Thoracic aorta (tissue), 2 donors: ENCODE results near the gene GOLGA6L9. TPM values are rescaled to one million over a fixed set of nuclear protein-coding genes. Genes with fewer than 3 reads are reported as not detected.
"Not testable (repeated sequence)": the region's sequence is repeated elsewhere in the genome, so short reads cannot be mapped to it uniquely, and the experiment has no call there.

ENCODE experiments used
- ATAC-seq: fragments of 150-250 bp; one replicate; pipeline ENCODE4 v1.8.0; 2017; ENCODE audit warnings: low read depth; ENCODE audit not compliant: insufficient number of reproducible peaks, low FRiP score
- DNase-seq: peaks from one replicate; pipeline ENCODE4 v3.0.0-alpha.2; 2020; ENCODE audit warnings: low spot score
- H3K27ac ChIP-seq, 2 donors: fragments of 200-600 bp; sonication (generic); 1 replicate in 1 of 2; 2 replicates in 1 of 2; pipeline ENCODE4 v1.5.1; 2016; ENCODE audit warnings: mild to moderate bottlenecking in 2 of 2, moderate library complexity in 2 of 2
- H3K27me3 ChIP-seq: fragments of 200-600 bp; sonication (generic); replicated peaks from 2 replicates; pipeline ENCODE4 v1.6.0; 2016; ENCODE audit warnings: mild to moderate bottlenecking; ENCODE audit not compliant: insufficient read depth
- H3K36me3 ChIP-seq: fragments of 200-600 bp; sonication (generic); one replicate; pipeline ENCODE4 v1.5.1; 2016
- H3K4me1 ChIP-seq, 2 donors: fragments of 200-600 bp; sonication (generic); 1 replicate in 1 of 2; 2 replicates in 1 of 2; pipeline versions ENCODE4 v1.5.1 to v1.6.0; 2016; ENCODE audit warnings: low read depth in 2 of 2, mild to moderate bottlenecking in 1 of 2; ENCODE audit not compliant: control insufficient read depth in 1 of 2
- H3K4me3 ChIP-seq: fragments of 200-600 bp; sonication (generic); 2 replicates; pipeline ENCODE4 v1.5.1; 2016; ENCODE audit warnings: mild to moderate bottlenecking
- H3K9me3 ChIP-seq: fragments of 200-600 bp; sonication (generic); 2 replicates; pipeline ENCODE4 v1.5.1; 2016
- total RNA-seq, 2 donors: library from RNA; depleted of rRNA; stranded (reverse); fragments of >200 nt; gene quantifications; one replicate each; pipeline versions ENCODE4 v1.1.0 to v1.2.3, GENCODE V29; 2016
- TF ChIP-seq, protein P1 (sequence below): fragments of 200-600 bp; sonication (generic); IDR thresholded peaks from one replicate; pipeline ENCODE4 v1.5.1; 2019; ENCODE audit warnings: antibody characterized with exemption

GOLGA6L9 gene, protein sequence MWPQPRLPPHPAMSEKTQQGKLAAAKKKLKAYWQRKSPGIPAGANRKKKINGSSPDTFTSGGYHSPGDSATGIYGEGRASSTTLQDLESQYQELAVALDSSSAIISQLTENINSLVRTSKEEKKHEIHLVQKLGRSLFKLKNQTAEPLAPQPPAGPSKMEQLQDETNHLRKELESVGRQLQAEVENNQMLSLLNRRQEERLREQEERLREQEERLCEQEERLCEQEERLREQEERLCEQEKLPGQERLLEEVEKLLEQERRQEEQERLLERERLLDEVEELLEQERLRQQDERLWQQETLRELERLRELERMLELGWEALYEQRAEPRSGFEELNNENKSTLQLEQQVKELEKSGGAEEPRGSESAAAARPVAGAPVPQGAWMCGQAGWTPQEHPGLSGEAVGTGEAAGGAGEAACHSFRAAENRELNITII
- 1 to 10 TPM; 1.8 to 3.2 TPM for total RNA-seq

DNA sequence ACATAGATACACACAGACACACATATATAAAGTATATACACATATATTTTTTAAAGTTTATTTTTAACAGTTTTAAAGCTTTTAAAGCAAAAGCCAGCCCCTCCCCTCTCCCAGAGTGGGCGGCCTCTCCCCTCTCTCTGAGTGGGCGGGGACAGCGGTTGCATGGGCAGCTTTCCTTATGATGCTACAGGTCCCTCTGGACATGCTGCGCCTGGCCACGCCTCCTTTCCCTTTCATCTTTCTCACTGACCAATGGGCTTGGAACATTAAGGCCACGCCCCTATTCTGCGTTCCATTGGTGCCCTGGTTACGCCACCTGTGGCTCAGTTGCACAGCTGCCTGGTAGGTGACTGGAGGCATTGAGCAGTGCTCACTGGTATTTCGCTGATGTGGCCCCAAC lies at the start of gene GOLGA6L9:
TSS of gene GOLGA6L9 (plus strand) at position 124 of the 400 bp plus-strand sequence. CDS start at position 388, 264 bp downstream.
- H3K9me3 ChIP-seq, H3K27ac ChIP-seq, H3K4me3 ChIP-seq, H3K36me3 ChIP-seq, H3K4me1 ChIP-seq, ATAC-seq, H3K27me3 ChIP-seq, DNase-seq: not testable (repeated sequence)

DNA sequence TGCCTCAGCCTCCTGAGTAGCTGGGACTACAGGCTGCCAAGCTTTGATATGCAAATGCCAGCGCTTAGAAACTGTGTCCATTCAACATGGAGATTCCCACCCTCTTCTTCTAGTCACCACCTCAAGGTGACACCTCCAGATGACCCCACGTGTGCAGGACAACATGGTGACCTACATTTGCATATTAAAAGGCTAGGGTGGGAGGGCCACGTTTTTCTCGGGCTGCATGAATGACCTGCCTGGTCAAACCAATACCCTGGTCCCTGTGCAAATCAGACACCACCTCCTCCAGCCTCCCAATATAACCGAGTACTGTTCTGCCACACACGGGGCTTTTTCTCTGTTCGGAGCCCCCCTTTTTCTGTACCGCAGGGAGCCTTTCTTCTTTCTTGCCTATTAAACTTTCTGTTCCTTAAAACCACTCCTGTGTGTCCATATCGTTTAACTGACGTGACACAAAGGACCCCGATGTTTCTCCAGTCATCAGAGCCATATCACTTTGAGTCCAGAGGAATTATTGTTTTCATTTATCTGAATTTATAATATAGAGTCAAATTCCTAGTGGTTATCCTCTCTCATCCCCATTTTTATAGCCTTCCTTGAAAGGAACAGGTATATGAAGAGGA lies 48.2 kb upstream of the GOLGA6L9 start:
- H3K27me3 ChIP-seq, DNase-seq, H3K36me3 ChIP-seq, H3K4me3 ChIP-seq, H3K9me3 ChIP-seq, ATAC-seq, H3K4me1 ChIP-seq, H3K27ac ChIP-seq: not testable (repeated sequence)

- H3K27ac ChIP-seq, H3K4me3 ChIP-seq, H3K27me3 ChIP-seq: not testable (repeated sequence)
Measured at GRCh38 chr15:82387209-82387608, 42.4 kb upstream of the GOLGA6L9 start.

DNA sequence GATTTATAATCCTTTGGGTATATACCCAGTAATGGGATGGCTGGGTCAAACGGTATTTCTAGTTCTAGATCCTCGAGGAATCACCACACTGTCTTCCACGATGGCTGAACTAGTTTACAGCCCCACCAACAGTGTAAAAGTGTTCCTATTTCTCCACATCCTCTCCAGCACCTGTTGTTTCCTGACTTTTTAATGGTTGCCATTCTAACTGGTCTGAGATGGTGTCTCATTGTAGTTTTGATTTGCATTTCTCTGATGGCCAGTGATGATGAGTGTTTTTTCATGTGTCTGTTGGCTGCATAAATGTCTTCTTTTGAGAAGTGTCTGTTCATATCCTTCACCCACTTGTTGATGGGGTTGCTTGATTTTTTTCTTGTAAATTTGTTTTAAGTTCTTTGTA lies 39.5 kb upstream of the GOLGA6L9 start:
- not testable (repeated sequence) for ATAC-seq, H3K4me3 ChIP-seq, H3K27ac ChIP-seq

More at GRCh38 chr15:82387209-82387608, 42.4 kb upstream of the GOLGA6L9 start:
- not testable (repeated sequence) for H3K9me3 ChIP-seq, H3K4me1 ChIP-seq, ATAC-seq, DNase-seq, H3K36me3 ChIP-seq

GRCh38 chr15:82392077-82392476 lies 37.5 kb upstream of the GOLGA6L9 start:
- H3K4me3 ChIP-seq, ATAC-seq, H3K9me3 ChIP-seq, H3K36me3 ChIP-seq, DNase-seq, H3K27me3 ChIP-seq, H3K4me1 ChIP-seq, H3K27ac ChIP-seq: not testable (repeated sequence)

More for the DNA sequence above, 39.5 kb upstream of the GOLGA6L9 start:
- H3K4me1 ChIP-seq, H3K36me3 ChIP-seq, H3K27me3 ChIP-seq, DNase-seq, H3K9me3 ChIP-seq: not testable (repeated sequence)

- H3K4me1 ChIP-seq: no peaks in the 10 kb centered on the region
- no peaks in the 10 kb centered on the region for H3K27me3 ChIP-seq
- H3K27ac ChIP-seq: no peak overlapping the region
- TF ChIP-seq, protein P1, sequence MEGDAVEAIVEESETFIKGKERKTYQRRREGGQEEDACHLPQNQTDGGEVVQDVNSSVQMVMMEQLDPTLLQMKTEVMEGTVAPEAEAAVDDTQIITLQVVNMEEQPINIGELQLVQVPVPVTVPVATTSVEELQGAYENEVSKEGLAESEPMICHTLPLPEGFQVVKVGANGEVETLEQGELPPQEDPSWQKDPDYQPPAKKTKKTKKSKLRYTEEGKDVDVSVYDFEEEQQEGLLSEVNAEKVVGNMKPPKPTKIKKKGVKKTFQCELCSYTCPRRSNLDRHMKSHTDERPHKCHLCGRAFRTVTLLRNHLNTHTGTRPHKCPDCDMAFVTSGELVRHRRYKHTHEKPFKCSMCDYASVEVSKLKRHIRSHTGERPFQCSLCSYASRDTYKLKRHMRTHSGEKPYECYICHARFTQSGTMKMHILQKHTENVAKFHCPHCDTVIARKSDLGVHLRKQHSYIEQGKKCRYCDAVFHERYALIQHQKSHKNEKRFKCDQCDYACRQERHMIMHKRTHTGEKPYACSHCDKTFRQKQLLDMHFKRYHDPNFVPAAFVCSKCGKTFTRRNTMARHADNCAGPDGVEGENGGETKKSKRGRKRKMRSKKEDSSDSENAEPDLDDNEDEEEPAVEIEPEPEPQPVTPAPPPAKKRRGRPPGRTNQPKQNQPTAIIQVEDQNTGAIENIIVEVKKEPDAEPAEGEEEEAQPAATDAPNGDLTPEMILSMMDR: no peak
- no peak for ATAC-seq
- no peak for DNase-seq
- H3K36me3 ChIP-seq: no peaks in the 10 kb centered on the region
- no peaks in the 10 kb centered on the region for H3K9me3 ChIP-seq
- H3K4me3 ChIP-seq: no peak overlapping the region
Measured at GRCh38 chr15:82393671-82394070, 35.9 kb upstream of the GOLGA6L9 start.

DNA sequence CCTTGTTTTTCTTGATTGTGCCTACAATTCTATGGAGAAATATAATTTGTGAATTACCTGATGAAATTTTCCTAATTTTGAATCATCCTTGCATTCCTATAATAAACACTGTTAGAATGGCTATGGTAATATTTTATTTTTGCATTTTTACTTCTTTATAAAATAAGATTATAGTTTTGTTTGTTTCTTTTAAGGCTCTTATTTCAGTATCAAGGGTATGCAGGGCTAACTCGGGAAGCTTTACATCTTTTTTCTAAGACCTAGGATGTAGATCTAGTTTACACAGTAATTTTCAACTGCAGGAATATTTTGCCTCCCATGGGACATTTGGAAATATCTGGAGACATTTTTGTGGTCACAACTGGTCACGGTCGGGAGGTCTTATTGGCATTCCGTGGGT lies 33.8 kb upstream of the GOLGA6L9 start:
- H3K9me3 ChIP-seq, H3K27ac ChIP-seq, DNase-seq, H3K4me3 ChIP-seq, H3K27me3 ChIP-seq, H3K36me3 ChIP-seq, H3K4me1 ChIP-seq, ATAC-seq: not testable (repeated sequence)

DNA sequence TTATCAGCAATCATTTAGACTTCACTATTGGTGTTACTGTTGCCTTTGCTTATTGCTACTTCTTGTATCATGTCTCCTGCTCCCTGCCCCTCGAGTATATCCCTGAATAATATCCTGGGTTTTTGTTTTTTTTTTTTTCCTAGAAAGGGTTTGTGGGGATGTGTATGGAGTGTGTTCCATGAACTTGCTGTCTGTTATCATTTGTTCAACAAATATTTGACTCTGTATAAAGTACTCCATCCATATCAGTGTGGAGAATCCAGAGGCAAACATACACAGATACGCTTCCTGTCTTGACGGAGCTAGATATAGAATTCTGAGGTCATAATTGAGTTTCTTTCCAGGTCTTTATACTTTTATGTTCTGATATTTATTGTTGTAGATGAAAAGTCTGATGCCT lies 31.8 kb upstream of the GOLGA6L9 start:
- ATAC-seq (no peak), DNase-seq (no peak)
- Histone ChIP-seq H3K4me1 (no peaks in the 10 kb centered on the region), H3K36me3 (no peaks in the 10 kb centered on the region), H3K9me3 (no peaks in the 10 kb centered on the region), H3K27ac (no peak overlapping the region), H3K4me3 (no peak overlapping the region), H3K27me3 (no peaks in the 10 kb centered on the region)
- TF ChIP-seq, protein P1: no peak
